GM18861 (cell line): Measurements from ENCODE around the gene WDR87.

Experiments used
- ATAC-seq: cut with Tn5 transposase; IDR thresholded peaks from one replicate; pipeline ENCODE4 v1.9.1; 2021; ENCODE audit not compliant: unreplicated experiment

WDR87 gene

DNA sequence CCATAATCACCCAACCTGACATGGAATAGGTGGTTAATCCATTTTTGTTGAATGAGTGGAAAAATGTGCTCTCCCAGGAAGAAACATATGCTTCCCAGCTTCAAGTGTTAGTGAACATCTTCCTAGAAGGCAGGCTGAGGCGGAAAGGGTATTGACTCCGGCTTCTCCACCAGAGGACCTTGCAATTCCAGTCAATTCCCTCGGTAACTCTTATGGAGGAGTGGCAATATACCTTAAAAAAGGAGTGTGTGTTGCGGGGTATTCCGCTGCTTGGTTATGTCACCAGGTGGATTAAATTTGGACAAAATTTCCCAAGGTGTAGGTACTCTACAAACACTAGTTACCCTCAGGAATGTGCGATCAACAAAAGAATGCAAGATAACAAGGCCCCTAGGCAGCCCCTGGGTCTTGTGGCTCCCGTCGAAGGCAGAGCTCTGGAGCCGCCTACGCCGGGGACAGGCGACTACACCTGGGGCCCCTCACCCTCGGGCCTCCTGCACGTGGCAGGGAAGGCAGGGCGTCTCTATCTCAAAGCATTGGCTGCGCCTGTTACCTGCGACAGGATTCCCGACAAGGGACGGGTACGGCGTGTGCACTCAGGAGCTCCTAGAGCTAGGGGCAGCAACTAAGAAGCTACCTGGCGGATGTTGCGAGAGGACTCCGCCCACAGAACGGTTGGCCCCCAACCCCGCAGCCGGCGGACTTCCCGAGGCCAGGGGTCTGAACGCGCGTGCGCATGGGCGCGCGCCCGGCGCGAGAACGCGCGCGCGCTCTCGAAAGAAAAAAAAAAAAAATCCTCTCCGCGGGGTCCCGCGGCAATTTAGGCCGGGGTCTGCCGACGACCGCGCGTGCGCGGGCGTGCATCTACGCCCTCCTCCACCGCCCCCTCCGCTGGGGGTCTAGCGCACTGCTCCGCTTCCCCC lies at the start of gene WDR87:
WDR87 (minus strand) TSS at position 649 of the 923 bp plus-strand sequence. CDS start 8,355 bp downstream, outside the sequence.
- ATAC-seq = no peak

DNA sequence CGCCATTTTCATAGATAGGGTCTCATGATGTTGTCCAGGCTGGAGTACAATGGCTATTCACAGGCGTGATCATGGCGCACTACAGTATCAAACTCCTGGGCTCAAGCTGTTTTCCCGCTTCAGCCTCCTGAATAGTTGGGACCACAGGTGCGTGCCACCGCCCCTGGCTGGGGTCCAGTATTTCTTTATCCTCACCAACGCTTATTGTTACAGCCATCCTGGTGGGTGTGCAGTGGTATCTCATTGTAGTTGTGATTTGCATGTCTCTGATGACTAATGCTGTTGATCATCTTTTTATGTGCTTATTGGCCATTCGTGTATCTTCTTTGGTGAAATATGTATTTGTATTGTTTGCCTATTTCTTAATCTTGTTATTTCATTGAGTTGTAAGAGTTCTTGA lies 49.6 kb upstream of the WDR87 start:
- ATAC-seq = no peak

DNA sequence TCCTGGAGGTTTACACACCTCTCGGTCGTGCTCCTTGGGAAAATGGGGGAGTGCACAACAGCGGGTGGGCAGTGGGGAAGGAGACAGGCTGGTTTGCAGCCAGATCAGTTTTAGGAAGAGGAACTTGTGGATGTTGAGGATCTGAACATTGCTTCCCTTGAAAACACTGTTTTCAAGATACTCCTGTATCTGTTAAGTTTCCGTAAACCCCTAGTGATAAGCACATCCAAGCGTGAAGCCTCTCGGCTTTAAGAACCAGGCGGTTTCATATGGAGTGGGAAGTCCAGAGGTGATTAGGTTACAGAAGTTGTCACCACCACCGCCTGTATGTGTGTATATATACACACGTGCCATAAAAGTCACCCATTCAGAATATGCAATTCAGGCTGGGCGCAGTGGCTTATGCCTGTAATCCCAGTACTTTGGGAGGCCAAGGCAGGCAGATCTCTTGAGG lies 48.1 kb upstream of the WDR87 start:
- no peak for ATAC-seq

DNA sequence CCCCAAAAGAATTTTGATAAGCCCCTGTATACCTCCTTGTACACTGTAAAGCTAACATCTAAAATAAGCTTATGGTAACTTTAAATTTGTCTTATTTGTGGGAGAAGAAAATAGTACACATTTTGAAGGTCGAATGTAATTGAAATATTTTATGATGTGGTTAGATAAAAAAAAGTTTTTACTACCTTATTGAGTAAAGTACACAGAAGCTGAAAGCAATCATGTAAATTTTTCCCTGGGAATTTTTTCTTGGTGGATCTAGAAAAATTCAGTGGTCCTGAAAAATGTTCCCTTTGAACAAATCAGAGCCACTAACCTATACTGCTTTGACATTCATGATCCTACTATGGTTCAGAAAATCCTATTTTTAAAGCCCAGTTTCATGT lies 47.5 kb upstream of the WDR87 start:
- no peak for ATAC-seq

DNA sequence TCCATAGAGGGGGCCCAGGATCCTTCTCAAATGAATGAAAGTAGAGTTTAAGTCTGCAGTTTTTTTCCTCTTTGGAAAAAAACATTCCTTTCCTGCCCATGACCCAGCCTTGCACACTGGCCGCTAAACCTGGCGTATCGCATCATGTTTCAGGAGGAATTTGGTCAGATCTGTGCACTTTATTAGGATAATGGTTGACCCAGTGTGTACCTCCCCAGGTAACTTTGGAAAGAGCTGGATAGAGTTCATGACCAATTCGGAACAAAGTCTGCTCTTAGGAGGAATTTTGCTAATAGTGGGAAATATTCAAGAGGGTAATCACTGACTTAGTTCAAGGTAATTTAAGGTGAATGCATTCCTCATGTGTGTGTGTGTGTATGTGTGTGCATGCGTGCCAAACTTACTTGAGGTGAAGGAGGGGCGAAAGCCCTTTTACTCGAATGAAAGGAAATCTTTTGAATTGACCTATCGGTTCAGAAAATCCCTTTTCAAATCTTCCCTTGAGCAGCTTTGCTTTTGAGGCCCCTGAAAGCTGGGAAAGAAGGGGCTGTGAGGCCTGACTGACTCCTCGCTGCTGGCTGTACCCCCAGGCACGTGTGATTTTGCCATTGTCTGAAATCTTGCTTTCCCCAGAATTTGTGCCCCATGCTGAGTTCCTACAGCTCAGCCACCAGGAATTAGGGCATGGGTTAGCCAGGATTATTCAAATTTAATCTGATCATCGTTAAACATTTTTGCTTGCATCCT lies 47.0 kb upstream of the WDR87 start:
- no peak for ATAC-seq

DNA sequence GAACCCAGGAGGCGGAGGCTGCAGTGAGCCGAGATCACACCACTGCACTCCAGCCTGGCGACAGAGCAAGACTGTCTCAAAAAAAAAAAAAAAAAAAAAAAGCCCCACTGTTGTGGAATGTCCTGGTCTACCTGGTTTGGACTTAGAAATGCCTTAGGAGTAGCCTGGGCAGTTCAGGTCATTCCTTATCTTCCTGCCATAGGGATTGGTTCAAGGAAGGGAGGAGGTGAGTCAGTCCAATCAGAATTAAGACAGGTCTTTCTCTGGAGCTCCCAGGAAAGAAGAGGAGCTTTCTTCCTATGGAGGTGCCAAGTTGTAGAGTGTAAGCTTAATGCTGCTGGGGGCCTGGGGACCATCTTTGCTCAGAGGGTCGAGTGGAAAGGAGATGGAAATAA lies 45.4 kb upstream of the WDR87 start:
- ATAC-seq = no peak

DNA sequence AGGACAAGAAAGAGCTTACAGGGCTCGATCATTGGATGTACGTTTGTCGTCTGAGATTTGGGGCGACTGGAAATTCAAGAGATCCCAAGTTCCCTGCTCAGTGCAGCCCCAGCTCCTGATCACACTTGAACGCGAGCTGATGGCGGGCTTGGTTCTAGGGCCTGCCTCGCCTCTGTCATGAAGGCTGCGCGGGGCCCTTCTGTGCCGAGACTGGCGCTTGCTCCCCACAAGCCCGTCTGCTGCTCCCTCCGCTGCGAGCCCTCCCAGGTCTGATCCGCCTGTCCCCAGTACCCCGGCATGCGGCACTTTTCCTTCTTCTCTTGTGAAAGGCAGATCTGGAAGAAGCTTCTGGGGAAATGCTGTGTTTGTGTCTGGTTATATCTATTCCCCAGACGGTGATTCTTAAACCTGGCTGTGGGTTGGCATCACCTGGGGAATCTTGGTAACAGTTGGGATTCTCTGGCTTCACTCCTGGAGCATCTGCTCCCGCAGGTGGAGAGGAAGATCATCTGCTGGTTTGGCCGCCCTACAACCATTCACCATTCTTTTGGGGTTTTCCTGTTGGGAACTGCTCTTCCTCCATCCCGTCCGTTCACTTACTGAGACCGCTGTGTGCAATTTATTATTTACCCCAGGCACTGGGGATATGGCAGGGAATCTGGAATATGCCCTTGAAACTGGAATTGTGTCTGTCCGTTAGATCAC lies 44.2 kb upstream of the WDR87 start:
- ATAC-seq = no peak

DNA sequence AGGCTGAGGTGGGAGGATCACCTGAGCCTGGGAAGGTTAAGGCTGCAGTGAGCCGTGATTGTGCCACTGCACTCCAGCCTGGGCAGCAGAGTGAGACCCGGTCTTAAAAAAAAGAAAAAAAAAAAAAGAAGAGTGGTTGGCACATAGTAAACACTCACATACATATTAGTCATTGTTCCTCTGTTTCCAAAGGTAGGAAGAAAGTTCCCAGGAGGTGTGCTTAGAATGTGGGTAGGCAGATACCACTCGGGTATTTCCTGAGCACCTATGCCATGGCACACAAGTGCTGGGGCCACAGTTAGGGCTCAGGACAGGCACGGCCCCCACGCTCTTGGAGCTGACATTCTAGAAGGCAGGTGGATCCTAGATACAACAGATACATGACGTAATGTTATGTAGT lies 42.0 kb upstream of the WDR87 start:
- no peak for ATAC-seq

DNA sequence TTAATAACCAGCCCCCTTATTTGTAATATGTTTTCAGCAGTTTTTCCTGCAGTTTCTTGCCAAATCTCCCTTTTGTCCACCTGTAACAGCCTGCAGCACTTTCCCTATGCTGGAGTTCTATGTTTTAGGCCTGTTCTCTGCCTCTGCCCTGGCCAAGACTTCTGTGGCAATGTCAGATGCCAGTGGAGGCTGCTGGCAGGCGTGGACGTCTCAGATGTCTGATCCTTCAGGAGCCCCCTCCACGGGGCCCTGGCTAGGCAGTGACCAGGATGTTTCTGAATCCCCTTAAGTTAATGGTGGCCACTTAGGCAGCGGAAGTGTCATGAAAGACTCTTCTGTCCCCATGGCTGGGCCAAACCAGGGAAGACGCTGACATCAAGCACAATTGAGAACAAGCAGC lies 41.4 kb upstream of the WDR87 start:
- no peak for ATAC-seq

DNA sequence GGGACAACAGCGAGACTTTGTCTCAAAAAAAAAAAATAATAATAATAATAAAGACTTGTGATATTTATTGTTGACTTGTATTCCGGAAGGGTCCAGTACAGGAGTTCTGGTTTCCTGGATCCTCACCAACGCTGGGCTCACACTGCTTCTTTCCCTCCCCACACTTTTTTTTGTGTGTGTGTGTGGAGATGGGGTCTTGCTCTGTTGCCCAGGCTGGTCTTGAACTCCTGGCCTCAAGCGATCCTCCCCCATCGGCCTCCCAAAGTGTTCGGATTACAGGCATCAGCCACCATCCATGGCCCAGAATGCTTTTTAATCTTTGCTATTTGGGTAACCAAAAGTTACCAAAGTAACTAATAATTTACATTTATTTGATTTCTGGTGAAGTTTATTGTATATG lies 39.7 kb upstream of the WDR87 start:
- ATAC-seq = no peak

DNA sequence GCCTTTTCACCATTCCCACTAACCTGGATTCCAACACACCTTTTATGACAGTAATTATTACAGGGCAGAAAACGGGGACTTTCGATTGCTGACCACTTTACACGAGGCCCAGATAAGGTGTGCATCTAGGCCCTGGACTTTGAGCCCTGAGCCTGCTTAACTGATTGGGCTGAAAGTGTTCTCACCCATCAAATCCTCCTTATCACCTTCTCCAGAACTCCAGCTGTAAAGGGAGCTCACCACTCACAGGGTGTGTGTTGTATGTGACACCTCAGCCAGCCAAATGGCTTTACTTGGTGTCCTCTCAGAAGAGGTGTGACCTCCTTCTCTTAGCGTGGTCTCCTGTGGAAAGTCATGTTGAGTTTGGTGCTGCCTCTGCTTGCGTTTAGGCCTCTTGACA lies 37.1 kb upstream of the WDR87 start:
- no peak for ATAC-seq

DNA sequence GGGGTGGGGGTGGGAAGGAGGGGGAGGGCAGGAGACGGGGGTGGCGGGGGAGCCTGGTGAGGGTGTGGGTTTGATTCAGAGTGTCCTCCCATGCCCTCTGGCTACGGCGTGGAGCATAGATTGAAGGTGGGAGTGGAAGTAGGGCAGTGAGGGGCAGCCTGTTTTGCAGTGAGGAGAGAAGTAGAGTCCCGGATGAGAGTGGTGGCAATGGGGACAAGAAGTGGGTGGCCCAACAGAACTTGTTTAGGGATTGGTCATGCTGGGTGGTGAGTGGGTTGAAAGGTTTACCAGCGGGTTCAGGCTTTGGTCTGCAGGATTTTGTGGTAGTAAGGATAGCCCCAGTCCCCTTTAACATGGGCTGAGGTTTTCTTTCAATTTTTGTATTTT lies 36.1 kb upstream of the WDR87 start:
- ATAC-seq = no peak

DNA sequence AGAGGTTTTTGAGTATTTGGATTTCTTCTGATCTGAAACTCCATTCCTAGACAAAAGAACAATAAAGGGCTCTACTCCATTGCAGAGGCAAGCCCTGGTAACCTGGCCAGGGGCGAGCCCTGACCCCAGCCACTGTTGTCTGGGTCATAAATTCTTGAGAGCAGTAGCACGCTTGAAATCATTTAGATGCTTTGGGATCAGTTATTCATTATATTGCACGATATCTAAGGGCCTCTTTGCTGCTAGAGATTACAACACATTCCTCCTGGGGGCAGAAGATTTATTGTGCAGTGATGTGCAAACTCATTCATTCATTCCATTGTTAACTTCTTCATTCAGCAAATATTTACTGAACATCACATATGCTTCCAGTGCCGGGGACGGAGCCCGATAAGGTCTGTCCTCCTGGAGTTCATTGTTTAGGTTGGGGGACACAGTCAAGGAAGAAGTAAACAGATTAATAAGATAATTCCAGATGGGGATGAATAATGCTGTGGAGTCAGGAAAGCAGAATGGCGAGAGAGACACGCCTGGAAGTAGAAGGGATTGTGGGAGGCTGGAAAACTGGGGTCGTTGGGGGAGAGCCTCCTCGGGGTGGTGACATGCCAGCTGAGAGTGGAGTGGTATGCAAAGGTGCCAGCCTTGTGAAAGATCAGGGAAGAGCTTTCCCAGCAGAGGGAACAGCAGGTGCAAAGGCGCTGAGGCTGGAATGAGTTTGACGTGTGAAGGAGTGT lies 35.6 kb upstream of the WDR87 start:
- no peak for ATAC-seq

DNA sequence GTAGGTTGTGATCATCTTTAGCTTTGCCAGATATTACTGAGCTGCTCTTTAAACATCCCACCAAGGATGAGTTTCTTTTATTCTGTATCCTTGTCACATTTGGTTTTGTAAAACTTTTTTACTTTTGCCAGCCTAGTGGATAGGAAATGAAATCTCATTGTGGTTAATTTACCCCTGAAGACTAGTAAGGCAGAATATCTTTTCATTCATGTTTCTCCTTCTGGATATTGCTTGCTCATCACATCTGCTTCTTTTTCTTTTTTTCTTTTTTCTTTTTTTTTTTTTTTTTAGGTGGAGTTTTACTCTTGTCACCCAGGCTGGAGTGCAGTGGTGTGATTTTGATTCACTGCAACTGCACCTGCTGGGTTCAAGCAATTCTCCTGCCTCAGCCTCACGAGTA lies 32.0 kb upstream of the WDR87 start:
- ATAC-seq = no peak

DNA sequence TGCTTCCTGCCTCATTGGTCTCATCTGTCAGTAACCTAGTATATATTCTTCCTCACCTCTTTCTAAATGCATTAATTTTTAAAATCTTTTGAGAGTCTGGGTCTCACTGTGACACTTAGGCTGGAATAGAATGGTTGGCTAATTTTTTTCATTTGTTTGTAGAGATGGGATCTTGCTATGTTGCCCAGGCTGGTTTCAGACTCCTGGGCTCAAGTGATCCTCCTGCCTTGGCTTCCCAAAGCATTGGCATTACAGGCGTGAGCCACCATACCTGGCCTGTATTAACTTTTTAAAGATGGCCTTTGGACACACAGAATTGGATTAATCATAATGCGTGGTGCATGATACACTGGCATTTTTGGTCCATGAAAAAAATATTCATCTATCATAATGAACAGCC lies 30.5 kb upstream of the WDR87 start:
- no peak for ATAC-seq

DNA sequence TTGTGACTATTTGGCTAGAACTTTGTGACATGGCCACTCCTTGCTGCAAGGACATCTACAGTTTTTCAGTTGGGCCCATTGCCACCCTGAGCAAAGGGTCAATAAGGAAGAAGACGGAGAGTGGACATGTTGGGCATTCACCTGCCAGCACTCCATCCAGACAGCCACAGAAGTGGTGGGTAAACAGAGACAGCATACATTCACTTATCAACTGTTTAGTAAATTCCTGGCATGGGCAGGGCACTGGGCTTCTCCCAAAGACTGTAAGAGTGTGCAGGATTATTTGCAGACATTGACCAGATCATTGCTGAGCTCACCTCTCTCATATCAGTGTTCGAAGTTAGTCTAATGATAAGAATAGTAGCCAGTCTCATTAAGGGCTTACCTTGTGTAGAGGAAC lies 29.8 kb upstream of the WDR87 start:
- no peak for ATAC-seq

DNA sequence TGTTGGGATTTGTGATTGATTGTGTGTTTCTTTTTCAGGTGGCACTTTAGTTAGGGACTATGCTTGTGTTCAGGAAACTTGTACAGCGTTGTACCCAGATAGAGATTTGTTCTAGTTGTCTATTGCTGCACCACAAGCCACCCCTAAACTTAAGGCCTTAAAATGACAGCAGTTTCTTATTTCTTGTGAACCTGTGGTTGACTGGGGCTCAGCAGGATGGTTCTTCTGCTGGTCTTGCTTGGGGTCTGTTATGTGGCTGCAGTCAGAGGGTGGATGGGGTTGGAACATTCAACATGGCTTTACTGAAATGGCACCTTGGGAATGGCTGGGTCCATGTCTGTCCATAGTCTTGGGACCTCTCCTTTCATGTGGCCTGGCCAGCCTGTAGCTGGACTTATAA lies 28.9 kb upstream of the WDR87 start:
- no peak for ATAC-seq

DNA sequence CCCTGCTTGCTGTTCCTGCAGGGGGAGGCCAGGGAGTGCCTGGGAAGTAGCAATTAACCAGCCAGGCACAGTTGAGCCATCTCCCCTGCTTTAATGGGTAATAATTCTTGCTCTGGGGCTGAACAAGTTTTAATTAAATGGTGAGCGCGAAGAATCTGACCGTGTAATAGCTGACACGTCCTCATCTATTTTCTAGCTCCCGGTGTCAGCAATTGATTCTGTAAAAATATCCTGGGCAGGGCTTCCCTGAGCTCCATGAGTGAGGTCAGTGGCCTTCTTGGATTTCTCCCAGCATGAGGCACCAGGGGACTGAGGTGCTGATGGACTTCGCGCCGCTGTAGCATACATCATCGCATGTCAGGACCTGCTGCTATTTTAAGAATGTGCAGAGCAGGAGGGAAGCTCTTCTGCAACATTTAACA lies 27.6 kb upstream of the WDR87 start:
- no peak for ATAC-seq

DNA sequence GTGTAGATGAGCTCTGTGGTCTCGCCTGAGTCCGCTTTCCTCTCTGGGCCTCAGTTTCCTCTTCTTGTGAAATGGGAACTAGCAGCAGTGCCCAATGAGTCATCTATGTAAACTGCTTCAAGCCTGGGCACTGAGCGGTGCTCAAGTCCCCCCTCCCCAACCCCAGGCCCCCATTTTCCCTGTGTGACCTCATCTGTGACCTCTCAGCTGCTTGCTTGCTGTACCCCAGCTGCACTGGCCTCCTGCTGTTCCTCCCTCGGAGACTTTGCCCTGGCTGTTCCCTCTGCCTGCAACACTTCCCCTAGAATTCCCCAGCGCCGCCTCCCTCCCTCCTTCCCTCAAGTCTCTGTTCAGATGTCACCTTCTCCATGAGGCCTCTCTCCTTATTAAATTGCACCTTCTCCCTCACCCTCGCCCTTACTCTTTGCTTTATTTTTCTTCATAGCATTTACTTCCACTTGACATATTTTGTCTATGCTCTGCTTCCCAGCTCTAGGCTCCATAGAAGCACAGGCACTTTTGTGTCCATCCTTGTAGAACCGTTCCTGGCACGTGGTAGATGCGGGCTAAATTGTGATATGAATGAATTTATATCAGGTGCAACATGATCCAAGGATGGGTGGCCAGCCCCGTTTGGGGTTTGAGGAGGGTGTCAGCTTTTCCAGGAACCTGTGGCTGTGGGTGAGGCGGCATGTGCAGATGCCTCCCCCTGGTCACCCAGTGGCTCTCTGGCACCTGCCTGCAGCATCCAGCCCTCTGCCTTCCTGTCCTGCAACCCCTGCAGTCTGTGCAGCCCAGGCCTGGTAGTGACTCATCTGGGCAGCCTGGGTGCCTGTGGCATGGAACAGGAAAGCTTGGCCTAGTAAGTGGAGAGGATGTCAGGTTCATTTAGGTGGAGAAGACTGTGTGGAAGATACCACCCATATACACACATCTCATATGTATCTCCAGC lies 26.9 kb upstream of the WDR87 start:
- ATAC-seq = no peak
